ENCODE measurements around the gene PIGZ. TPM values are rescaled to one million over a fixed set of nuclear protein-coding genes. Genes with fewer than 3 reads are reported as not detected.

The PIGZ gene
- total RNA-seq, 1 experiment from 2014 or later = 0.15 TPM

GRCh38 chr3:196931828-196932587 is 36.6 kb downstream of the PIGZ start:
- Histone ChIP-seq H3K79me1 (ENCODE audit: insufficient read depth, low read depth, low read length, poor library complexity, severe bottlenecking) (no peaks in the 10 kb centered on the region), H3K4me1 (ENCODE audit: insufficient read depth, low read length) (no peaks in the 10 kb centered on the region), H3K27me3 (ENCODE audit: insufficient read depth, low read length) (no peaks in the 10 kb centered on the region), H3K23me2 (ENCODE audit: insufficient read length, low read depth, low read length, poor library complexity, severe bottlenecking) (no peaks in the 10 kb centered on the region), H3K79me2 (ENCODE audit: insufficient read depth, low read length) (no peaks in the 10 kb centered on the region), H4K8ac (replicated peaks; ENCODE audit: insufficient read length, low read depth, low read length) (no peak overlapping the region), H2BK15ac (ENCODE audit: low read depth, low read length) (no peak overlapping the region), H4K5ac (ENCODE audit: insufficient read length, low read depth, low read length) (no peak overlapping the region), H4K91ac (ENCODE audit: insufficient read length, low read depth, low read length) (no peak overlapping the region), H3K56ac (ENCODE audit: insufficient read length, low read depth, low read length) (no peak overlapping the region), H4K20me1 (ENCODE audit: control insufficient read depth, insufficient read depth, insufficient read length) (no peaks in the 10 kb centered on the region), H2AFZ (ENCODE audit: low read length) (no peak overlapping the region), H3K14ac (ENCODE audit: insufficient read depth, low read length) (no peak overlapping the region), H2BK12ac (ENCODE audit: insufficient read length, low read depth, low read length) (no peak overlapping the region), H2AK5ac (ENCODE audit: insufficient read length, low read length) (no peak overlapping the region), H3K27ac (ENCODE audit: insufficient read length, low read depth, low read length) (no peak overlapping the region), H2BK5ac (ENCODE audit: insufficient read length, low read length) (no peak overlapping the region), H3K4me2 (ENCODE audit: insufficient read depth, insufficient read length, low read length) (no peak overlapping the region), H2BK20ac (ENCODE audit: low read depth, low read length, poor library complexity, severe bottlenecking) (no peak overlapping the region), H3K9me3 (ENCODE audit: control insufficient read depth, low read depth, low read length) (no peaks in the 10 kb centered on the region), H2BK120ac (ENCODE audit: low read depth, low read length, poor library complexity, severe bottlenecking) (no peak overlapping the region), H3K23ac (ENCODE audit: insufficient read length, low read depth, low read length) (no peak overlapping the region), H3K9ac (ENCODE audit: extremely low read depth, insufficient read length, low read length) (no peak overlapping the region), H3T11ph (ENCODE audit: low read length) (no peak overlapping the region), H3K4ac (ENCODE audit: low read depth, low read length) (no peak overlapping the region), H3K18ac (ENCODE audit: insufficient read length, low read depth, low read length) (no peak overlapping the region)
- DNase-seq = no peak
- Mint-ChIP-seq H3K4me1 (0 out of 4 replicates have a peak, but pooled peaks cover 0 to 2% of the 10 kb centered on the region in 2 experiments), H3K27me3 (ENCODE audit: low read depth) (no peaks in the 10 kb centered on the region), H3K9me3 (no peaks in the 10 kb centered on the region), H3K36me3 (ENCODE audit: insufficient read depth in 1 of 3, low read depth in 3 of 3) (peaks cover 27 to 69% (median 69%) of the 10 kb centered on the region in 3 experiments; a peak in 6 of 7 replicates), H3K4me3 (no peak overlapping the region), H3K27ac (no peak overlapping the region; a peak in 1 of 7 replicates)
- WGBS (ENCODE audit: extremely low coverage, insufficient read length, low lambda C conversion rate) = no CpG with 5 or more reads among the region's 12 CpGs
- TF ChIP-seq CTCF (conservative IDR thresholded peaks at IDR 0.05) = no peak
